GM18502 (cell line): ENCODE measurements around the gene TRIP13.

Experiments
- ATAC-seq: cut with Tn5 transposase; IDR thresholded peaks from one replicate; pipeline ENCODE4 v1.9.1; 2021; ENCODE audit warnings: mild to moderate bottlenecking; ENCODE audit not compliant: unreplicated experiment, poor library complexity

The TRIP13 gene

DNA sequence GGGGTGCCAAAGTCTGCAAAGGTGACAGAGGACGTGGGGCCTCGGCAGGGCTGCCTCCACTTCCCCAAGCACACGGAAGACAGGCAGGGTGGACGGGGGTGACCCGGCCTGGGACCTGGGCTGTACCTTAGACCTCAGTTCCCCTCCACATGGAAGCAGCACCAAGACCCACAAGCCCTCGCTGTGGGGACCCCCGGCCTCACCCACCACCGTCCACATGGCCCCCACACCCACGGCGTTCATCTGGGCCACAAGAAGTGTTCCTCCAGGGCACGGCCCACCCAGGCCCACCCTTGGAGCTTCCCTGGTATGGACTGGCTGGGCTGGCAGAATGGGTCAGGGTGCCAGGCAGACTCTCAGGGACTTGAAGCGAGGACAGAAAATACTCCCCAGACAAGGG is 70.1 kb downstream of the TRIP13 start:
- ATAC-seq: no peak

DNA sequence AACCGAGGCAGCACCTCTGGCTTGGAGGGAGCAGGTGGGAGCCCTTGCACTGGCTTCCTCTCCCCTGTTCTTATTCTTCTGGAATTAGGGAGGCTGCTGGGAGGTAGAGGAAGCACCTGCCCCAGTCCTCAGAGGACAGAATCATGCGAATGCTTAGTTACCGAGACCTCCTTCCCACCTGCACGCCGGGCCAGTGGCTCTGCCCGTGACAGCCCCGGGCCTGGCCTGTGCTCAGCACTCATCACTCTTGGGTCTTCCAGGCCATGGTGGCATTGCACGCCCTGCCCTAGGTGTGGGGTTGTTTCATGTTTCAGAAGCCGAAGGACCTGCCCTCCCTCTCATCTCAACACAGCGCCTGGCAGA is 70.6 kb downstream of the TRIP13 start:
- ATAC-seq: no peak

GRCh38 chr5:963673-964531 is 71.2 kb downstream of the TRIP13 start:
- peak; percentile 81 for ATAC-seq

- no peak for ATAC-seq
These were observed 72.1 kb downstream of the TRIP13 start for GRCh38 chr5:964821-965220.

DNA sequence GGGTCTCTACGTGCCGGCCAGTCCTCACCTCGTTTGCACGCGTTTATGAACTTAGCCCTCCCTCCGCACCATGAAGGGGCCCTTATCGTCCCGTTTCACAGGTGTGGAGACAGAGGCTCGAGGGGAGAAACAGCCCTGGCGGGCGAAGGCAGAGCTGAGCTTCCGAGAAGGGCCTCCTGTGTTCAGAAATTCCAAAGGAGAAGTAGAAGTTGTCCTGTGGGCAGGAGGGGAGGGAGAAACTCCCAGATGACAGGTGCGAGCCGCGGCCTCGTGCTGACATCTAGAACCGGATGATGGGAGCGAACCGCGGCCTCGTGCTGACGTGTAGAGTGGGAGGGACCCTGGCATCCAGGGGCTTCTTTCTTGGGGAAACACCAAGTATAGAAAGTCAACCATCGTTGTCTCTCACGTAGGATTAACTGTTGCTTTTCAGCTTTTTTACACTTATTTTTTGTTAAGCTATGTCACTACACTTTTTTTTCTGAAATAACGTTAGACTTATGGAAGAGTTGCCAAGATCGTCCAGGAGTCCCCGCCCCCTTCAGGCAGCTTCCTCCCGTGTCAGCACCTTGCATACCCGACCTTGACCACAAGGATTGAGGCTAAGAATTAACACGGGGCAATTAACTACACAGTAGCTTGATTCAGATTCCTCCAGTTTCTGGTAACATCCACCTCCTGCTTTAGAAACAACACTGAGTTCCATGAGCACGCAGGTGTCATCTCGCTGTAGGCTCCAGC is 73.1 kb downstream of the TRIP13 start:
- no peak for ATAC-seq

- ATAC-seq: no peak
These were observed 73.6 kb downstream of the TRIP13 start for GRCh38 chr5:966345-966710.

GRCh38 chr5:966941-967340 is 74.3 kb downstream of the TRIP13 start:
- no peak for ATAC-seq
